Stimulated activated CD8-positive, alpha-beta memory T cell treated with anti-CD3 and anti-CD28 coated beads, Interleukin-15, amount 100 ng/mL, for 1 hour (primary cell): ENCODE measurements around the gene LMTK3.
"Not testable (repeated sequence)": the region's sequence is repeated elsewhere in the genome, so short reads cannot be mapped to it uniquely, and the experiment has no call there.

Experiments
- DNase-seq: peaks from one replicate; pipeline ENCODE4 v3.0.0-alpha.2; 2020; ENCODE audit warnings: low read depth

Gene LMTK3

DNA sequence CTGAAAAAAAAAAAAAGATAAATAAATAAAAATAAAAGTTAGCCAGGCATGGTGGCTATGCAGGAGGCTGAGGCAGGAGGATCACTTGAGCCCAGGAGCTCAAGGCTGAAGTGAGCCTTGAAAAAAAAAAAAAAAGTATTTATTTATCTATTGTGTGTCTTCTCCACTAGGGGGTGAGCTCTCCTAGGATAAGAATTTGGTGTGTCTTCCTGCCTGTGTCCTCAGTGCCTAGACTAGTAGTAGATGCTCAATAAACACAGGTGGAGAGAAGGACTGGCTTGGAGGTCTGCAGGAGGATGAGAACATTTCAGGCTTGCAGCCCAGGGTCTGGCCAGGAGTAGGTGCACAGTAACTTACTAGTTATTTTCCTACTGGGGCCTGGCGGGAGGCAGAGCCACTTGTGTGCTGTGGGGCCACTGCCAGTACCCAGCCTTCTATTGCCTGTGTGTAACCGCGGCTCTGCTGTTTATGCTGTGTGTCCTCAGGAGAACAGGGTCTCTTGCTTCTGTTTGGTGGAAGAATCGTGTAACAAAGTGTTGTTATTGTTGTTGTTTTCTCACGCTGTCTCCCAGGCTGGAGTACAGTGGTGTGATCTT, 5.4 kb downstream of the LMTK3 start:
- no peak for DNase-seq

DNA sequence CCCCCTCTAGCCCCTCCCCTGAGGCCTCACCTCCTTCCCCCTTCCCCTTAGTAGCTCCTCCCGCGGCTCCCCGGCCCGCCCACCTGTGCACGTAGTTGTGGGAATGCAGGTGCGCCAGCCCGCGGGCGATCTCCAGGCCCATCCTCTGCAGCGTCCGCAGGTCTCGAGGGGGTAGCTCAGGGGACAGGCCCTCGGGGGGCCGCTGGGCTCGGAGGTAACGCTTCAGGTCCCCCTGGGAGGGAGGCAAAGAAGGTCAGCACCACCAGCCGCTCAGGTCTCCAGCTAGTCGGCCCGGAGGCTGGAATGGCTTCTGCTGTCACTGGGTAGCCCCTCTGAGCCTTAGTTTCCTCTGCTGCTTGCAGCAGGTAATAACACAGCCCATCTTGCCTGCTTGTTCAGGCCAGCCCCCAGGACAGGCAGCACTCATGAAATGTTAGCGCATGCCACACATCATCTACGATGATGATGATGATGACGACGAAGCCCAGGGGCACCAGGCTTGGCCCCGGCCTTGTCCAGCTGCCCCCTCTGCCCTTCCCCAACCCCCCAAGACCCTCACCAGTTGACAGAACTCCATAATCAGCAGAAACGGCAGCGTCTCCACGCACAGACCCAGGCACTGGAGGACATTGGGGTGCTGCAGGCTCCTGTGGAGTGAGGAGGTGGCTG, 9.2 kb downstream of the LMTK3 start:
- no peak for DNase-seq

DNA sequence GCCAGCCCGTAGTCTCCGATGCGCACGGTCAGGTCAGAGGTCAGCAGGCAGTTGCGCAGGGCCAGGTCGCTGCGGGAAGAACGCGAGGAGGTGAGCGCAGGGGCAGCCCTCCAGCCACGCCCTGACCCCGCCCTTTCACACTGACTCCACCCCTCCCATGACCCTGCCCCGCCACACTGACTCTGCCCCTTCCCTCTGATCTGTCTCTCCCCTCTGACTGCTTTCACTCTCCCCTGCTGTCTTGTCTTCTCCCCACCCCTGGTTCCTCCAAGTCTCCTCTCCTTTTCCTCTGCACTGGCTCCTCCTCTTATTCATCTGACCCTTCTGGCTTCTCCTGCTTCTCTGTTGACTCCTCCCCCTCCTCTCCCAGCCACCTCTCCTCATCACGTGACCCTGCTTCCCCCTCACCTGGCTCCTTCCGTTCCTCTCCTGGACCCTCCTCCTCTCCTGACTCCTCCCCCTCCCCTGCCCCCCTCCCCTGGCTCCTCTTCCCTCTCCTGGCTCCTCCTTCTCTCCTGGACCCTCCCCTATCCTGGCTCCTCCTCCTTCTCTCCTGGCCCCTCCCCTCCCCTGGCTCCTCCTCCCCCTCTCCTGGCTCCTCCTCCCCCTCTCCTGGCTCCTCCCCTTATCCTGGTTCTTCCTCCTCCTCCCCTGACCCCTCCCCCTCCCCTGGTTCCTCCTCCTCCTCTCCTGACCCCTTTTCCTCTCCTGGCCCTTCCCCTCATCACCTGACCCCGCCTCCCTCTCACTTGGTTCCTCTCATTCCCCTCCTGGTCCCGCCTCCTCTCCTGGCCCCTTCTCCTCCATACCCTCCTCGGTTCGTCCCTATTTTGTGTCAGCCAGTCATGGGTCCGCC, 9.9 kb downstream of the LMTK3 start:
- DNase-seq, result no peak

DNA sequence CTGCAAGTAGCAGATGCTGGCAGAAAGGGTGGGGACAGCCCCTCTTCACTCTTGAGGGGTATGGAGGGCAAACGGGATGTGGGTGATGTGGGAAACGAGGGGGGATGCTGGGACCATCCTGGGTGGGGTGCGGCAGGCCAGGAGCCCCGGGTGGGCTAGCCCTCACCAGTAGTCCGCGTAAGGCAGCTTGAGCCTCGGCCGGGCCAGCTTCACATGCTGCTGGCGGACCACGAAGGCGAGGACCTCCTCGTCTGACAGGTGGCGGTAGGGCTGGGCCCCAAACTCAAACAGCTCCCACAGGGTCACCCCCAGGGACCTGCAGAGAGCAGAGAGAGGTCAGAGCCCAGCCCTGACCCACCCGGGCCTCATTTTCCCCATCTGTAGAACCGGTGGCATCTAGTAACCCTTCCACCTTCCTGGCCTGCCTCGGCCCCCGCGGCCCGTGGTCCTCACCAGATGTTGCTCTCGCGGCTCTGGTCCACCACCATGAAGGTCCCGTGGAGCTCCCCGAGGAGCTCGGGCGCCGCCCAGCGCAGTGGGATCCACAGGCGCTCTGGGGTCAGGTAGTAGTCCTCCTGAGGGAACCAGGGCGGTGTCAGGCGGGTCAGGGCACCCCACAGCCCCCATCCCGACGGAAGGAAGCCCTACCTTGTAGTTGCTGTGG, 10.7 kb downstream of the LMTK3 start:
- no peak for DNase-seq

DNA sequence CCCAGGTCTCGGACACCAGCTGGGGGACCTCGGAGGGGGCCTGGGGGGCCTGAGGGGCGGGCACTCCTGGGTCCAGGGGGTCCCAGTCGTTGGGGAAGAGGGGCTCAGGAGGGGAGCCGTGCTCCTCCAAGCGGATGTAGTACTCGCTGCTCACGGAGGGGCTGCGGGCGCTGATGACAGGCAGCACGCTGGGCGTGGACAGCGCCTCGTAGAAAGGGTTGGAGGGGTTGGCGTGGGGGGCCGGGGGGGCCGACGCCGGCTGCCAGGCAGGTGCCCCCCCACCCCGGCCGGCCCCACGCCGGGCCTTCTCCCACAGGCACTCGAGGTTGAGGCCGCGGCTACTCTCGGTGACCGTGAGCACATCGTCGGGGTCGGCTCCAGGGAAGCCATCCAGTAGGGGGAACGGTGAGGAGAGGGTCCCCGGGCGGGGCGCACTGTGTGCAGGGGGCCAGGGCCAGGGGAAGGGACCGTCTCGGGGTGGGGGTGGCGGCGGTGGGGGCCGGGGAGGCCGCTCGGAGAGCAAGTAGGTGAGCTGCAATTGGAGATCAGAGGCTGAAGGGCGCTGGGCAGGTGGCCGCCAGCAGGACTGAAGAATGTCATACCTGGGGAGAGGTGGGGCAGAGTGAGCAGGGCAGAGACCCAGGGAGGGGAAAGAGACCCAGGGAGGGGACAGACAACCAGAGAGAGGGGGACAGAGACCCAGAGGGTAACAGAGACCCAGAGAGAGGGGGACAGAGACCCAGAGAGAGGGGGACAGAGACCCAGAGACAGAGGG, 12.1 kb downstream of the LMTK3 start:
- no peak for DNase-seq

DNA sequence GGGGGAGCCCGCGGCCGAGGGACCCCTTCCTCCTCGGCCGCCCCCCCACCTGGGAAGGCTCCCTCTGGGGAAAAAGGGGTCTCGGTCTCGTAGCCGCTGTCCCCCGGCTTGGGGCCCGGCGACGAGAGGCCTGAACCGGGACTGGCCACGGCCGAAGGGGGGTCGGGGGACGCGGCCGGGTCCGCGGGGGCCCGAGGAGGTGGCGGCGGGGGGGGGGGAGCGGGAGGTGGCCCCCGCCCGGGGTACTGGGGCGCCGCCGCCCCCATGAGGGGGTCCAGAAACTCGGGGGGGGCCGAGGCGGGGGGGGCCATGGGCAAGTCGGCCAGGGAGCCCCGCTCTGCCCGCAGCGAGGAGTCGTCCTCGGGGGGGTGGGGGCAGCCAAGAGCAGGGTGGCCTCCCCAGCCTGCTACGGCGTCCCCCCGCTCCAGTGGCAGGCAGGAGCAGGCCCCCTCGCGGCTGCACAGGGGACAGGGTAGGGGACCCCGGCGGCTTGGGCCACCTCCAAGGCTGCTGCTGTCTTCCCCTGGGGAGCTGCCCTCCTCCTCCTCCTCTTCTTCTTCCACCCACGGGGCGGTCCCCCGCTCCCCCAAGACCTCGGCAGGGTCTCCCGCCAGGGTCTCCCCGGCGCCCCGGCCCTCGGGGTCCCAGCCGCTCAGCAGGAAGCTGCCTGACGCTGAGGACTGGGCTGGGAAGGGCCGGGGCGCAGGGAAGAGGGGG, 12.9 kb downstream of the LMTK3 start:
- no peak for DNase-seq

DNA sequence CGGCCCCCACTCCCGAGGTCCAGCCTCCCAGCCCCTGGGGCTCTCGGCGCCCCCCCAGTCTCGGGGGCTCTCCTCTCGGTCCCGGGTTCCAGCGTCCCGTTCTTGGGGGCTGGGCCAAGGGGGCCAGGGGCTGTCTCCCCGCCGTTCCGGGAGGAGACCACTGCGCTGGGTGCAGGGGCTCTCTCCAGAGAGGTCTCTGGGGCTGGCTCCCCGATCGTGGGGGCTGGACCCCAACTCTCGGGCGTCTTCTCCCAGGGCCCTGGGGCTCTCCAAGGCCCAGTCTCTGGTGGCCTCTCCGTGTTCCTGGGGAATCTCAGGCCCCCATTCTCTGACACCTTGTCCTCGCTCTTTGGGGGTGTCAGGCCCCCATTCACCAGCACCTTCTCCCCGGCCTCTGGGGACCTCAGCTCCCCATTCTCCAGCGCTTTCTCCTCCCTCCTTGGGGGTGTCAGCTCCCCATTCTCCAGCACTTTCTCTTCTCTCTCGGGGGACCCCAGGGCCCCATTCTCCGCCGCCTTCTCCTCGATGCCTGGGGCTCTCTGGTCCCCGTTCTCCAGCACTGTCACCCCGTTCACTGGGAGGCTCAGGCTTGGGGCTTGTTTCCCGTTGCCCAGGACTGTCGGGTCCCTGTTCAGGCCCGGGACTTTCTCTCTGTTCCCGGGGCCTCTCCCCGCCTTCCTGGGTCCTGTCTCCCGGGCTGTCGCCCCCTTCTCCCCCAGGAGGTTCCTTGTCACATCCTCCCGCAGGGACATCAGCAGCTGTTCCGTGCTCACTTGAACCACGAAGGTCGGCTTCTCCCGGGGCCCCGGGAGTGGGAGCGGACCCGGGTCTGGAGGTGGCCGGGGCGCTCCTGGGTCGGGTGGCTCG, 13.7 kb downstream of the LMTK3 start:
- no peak for DNase-seq

DNA sequence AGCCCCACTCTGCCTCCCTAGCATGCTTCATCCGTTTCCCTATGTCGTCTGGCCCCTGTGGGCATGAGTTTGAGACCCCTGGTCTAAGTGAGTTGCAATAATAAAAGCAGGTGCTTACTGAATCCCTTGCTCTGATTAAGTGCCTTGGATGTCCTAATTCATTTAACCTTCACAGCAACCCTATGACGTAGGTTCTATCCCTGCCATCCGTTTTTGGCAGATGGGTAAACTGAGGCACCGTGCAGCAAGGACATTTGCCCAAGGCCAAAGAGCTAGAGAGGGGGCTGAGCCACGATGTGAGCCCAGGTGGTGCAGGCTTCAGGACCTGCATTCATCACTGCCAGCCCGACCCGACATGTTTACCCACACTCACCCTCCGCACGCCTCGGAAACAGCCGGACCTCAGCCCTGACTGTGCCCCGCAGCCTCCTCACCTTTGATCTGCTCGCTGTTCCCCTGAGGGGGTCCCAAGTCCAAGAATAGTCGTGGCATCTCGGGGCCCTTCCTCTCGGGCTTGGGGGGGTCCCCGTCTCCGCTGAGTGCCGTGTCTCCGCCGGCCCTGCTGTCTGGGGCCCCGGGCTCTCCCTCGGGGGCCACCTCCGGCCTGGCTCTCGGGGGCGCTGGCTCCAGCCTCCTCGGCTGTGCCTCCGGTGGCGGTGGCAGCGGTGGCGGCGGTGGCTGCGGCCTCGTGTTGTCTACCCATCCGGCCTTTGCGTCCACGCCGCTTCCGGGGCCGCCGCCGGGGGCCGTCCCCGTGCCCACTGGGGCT, 14.5 kb downstream of the LMTK3 start:
- DNase-seq, result no peak

DNA sequence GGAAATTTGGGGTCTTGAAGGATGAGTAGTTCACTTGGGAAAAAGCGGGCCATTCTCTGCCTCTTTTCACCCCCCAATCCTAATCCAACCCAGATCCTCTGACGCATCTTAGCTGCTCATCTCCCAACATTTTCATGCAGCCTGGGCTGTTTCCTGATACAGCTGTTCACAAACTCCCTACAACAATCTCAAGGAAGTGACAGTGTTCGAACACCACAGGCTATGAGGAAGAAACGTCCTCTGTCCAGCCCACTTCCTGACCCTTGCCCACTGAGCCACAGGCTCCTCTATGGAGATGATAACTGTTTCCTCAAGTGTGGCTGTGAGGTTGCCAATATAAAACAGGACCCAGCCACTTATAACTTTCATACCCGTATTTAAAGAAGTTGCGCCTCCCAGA, 16.2 kb downstream of the LMTK3 start:
- no peak for DNase-seq

DNA sequence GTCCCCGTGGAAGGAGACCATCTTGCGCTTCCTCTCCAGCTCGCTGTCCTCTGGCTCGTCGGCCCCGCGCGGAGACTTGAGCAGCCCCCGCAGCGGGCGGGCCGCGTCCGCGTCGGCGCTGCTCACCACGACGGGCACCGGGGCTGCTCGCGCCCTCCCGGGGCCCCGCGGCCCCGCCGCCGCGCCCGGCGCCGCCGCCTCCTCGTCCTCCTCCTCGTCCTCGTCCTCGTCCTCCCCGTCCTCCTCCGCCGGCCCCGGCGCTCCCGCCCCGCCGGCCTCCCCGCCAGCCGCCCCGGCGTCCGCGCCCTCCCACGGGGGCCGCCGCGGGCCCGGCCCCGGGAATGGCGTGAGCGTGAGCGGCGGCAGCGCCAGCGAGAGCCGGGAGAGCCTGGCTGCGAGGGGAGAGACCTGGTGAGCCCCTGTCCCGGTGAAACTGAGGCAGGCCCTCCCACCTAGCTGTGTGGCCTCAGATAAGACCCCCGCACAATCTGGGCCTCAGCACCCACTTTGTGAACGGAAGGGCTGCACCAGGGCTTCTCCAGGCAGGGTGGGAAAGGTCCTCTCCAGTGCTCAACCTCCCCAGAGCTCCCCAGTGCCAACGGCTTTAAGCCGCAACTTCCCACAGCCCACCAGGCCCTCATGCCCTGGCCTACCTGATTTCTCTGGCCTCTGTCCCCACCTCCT, 17.8 kb downstream of the LMTK3 start:
- DNase-seq, result no peak

DNA sequence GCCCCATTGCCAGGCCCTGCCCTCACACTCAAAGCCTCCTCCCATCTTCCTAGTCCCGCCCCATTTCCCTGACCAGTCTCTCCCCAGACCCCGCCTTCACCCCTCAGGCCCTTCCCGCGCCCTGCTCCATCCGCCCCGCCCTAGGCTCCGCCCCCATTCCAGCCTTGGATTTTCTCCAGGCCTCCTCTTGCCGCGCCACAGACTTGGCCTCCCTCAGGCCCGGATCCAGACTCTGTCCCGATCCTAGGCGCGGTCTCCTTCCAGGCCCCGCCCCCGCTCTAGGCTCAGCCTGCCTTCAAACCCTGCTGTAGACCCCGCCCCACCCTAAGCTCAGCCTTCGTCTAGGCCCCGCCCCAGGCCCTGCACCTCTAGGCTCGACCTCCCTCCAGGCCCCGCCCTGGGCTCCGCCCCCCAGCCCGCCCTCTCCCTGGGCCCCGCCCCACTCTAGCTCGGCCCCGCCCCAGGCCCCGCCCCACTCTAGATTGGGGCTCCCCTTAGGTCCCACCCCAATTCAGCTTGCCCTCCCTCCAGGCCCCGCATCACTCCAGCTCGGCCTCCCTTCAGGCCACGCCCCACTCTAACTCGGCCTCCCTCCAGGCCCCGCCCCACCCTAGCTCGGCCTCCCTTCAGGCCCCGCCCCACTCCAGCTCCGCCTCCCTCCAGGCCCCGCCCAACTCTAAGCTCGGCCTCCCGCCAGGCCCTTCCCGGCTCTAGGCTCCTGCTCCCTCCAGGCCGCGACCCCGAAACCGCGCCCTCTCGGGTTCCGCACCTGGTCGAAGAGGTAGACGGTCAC, 18.5 kb downstream of the LMTK3 start:
- DNase-seq, result peak; percentile 60

DNA sequence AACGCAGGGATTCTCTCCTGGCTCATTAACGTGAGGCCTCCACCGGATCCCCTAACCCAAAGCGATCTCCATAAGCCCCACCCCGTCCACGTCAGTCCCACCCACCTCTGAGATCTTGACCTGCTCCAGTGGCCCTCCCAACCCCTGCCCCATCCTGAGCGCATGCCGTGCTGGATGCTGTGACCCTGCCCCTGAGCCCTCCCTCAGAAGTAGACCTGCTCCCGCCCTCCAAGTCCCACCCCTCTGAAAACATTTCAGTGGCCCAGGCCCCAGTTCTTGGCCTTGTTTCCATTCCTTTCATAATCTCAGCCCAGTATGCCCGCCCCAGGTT, 19.9 kb downstream of the LMTK3 start:
- DNase-seq, result no peak

DNA sequence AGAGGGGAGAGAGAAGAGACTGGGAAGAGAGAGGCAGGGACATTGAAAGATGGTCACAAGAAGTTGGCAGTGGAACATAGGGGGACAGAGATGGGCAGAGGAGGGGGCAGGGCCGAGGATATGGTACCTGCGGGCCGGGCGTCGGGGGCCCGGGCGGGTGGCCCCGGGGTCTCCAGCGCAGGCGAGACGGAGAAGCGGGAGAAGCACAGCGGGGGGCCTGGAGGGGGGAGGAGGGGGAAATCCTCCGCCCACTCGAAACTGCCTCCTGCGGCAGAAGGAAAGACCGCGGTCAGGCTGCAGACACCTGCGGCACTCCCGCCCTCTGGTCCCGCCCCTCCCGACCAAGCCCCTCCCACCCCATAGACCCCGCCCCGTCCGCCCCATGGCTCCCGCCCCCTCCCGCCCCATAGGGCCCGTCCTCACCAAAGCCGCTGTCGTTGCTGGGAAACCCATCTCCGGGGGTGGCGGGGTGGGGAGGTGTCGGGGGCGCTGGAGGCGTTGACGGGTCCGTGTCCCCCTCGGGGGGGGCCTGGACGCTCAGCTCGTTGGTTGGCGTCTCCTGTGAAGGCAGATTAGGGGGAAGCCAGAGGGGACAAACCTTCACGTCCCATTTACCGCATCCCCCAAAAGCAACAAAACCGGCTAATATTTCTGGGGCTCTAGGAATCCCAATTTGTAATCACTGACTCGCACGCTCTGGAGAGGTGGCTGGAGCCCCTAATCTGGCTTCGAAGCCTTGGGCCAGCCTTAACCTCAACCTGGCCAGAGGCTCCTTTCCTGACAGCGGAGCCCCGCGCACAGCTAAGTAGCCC, 20.4 kb downstream of the LMTK3 start:
- DNase-seq, result no peak

DNA sequence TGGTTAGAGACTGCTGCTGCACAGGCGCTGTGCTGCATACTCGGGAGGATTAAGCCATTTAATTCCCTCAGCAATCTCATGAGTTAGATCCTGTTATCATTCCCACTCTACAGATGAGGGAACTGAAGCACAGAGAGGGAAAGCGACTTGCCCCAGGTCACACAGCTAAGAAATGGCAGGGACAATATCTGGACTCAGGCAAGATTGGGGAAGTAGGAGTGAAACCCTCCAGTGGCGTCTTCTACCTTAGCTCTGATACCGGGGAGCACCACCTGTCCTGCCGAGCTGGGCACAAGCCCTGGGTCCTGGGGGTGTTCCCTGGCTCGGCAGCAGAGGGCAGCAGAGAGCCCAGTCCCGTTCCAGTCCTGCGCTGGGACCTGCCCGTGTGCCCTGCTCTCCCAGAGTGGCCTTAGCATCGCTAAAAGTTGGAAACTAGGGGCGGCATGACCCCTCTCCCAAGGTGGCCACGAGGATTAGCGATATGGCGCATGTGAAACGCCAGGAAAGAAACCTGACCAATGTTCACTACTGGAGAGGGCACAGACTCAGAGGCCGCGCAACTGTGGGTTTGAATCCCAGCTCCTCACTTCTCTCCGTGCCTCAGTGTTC, 21.9 kb downstream of the LMTK3 start:
- DNase-seq, result peak; percentile 60

DNA sequence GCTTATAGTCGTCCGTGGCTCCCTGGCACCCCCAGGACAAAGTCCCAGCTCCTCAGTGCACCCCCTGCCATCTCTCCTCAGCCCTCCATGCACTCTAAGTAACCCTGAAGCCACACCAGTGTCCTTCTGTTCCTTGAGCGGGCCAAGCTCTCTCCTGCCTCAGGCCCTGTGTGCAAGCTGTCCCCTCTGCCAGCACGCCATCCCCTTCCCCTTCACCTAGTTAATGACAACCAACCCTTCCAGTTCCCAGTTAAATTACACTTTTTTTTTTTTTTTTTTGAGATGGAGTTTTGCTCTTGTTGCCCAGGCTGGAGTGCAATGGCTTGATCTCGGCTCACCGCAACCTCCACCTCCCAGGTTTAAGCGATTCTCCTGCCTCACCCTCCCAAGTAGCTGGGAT, 23.2 kb downstream of the LMTK3 start:
- not testable (repeated sequence) for DNase-seq

DNA sequence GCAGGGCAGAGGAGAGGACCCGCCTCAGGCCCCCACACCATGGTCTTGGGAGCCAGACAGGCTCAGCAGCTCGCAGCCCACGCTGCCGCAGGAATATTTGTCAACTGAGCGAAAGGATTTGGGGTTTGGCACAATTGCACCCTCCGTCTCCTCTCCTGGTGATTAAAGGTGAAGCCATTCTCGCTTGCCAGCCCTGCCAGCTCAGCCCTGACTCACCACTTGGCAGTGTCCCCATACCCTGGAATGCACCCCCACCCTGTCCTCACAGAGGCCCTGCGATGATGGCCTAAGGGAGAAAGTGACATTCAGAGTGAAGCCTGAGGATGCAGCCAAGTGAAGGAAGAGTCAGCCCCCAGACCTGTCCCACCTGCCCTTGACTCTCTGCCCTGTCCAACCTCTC, 23.7 kb downstream of the LMTK3 start:
- DNase-seq, result no peak

DNA sequence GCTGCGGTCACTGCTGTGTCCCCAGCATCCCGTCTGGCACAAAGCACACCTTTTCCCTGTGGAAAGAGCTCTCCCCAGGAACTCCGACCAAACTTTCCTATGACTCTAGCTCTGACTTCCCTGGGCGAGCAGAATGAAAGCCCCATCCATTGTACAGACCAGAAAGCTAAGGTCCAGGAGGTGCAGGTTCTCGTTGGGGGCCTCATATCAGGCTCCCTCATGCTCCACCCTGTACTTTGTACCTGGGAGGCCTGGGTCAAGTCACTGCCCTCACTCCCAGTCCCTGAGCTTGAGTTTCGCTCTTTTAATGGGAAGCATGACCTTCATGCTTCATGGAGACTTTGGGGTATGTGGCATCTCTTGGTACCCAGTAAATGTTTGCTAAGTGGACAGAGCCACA, 24.1 kb downstream of the LMTK3 start:
- no peak for DNase-seq
